GM18907 (cell line): Measurements from ENCODE around the gene BSDC1.
"Not testable (repeated sequence)": the region's sequence is repeated elsewhere in the genome, so short reads cannot be mapped to it uniquely, and the experiment has no call there.

Experiments used
- ATAC-seq: cut with Tn5 transposase; IDR thresholded peaks from one replicate; pipeline ENCODE4 v1.9.1; 2021; ENCODE audit warnings: mild to moderate bottlenecking, moderate library complexity; ENCODE audit not compliant: unreplicated experiment

Gene BSDC1

GRCh38 chr1:32361674-32362473 lies 32.4 kb downstream of the BSDC1 start:
- ATAC-seq: no peak

GRCh38 chr1:32361308-32361673 lies 33.0 kb downstream of the BSDC1 start:
- no peak for ATAC-seq

GRCh38 chr1:32358435-32358834 lies 35.8 kb downstream of the BSDC1 start:
- no peak for ATAC-seq

GRCh38 chr1:32357614-32358013 lies 36.6 kb downstream of the BSDC1 start:
- no peak for ATAC-seq

- no peak for ATAC-seq
Measured at GRCh38 chr1:32356478-32356877, 37.8 kb downstream of the BSDC1 start.

- ATAC-seq: not testable (repeated sequence)
Measured at GRCh38 chr1:32355778-32356177, 38.5 kb downstream of the BSDC1 start.

GRCh38 chr1:32353886-32354570 lies 40.2 kb downstream of the BSDC1 start:
- ATAC-seq: no peak

GRCh38 chr1:32353431-32353830 lies 40.8 kb downstream of the BSDC1 start:
- ATAC-seq: no peak

GRCh38 chr1:32352831-32353383 lies 41.3 kb downstream of the BSDC1 start:
- no peak for ATAC-seq

- ATAC-seq: no peak
Measured at GRCh38 chr1:32352239-32352745, 41.9 kb downstream of the BSDC1 start.

GRCh38 chr1:32351399-32352238 lies 42.6 kb downstream of the BSDC1 start:
- ATAC-seq: peak; percentile 84

GRCh38 chr1:32350785-32351398 lies 43.3 kb downstream of the BSDC1 start:
- peak; percentile 31 for ATAC-seq

GRCh38 chr1:32349211-32349708 lies 45.0 kb downstream of the BSDC1 start:
- ATAC-seq: no peak

GRCh38 chr1:32346532-32347157 lies 47.6 kb downstream of the BSDC1 start:
- ATAC-seq: no peak

GRCh38 chr1:32345289-32345827 lies 48.9 kb downstream of the BSDC1 start:
- no peak for ATAC-seq

- ATAC-seq: no peak
Measured at GRCh38 chr1:32342704-32343103, 51.5 kb downstream of the BSDC1 start.

- no peak for ATAC-seq
Measured at GRCh38 chr1:32341971-32342370, 52.3 kb downstream of the BSDC1 start.

GRCh38 chr1:32341186-32341757 lies 53.0 kb downstream of the BSDC1 start:
- no peak for ATAC-seq

- no peak for ATAC-seq
Measured at GRCh38 chr1:32339363-32339978, 54.8 kb downstream of the BSDC1 start.
